Fibroblast of pulmonary artery (primary cell): ENCODE measurements around the gene DMRTA2.

Source experiments
- DNase-seq: peaks from one replicate; pipeline ENCODE4 v3.0.0-alpha.2; 2010; ENCODE audit warnings: low read depth
- H3K4me3 ChIP-seq: replicated peaks from 2 replicates; pipeline ENCODE4 v1.5.1; 2011; ENCODE audit warnings: low read depth, mild to moderate bottlenecking, control low read depth, low read length, moderate library complexity
- CTCF ChIP-seq: IDR thresholded peaks from 2 replicates; pipeline ENCODE4 v1.5.1; 2011; ENCODE audit warnings: mild to moderate bottlenecking, control low read depth, low read length, inconsistent platforms; ENCODE audit errors: missing control alignments

Gene DMRTA2

DNA sequence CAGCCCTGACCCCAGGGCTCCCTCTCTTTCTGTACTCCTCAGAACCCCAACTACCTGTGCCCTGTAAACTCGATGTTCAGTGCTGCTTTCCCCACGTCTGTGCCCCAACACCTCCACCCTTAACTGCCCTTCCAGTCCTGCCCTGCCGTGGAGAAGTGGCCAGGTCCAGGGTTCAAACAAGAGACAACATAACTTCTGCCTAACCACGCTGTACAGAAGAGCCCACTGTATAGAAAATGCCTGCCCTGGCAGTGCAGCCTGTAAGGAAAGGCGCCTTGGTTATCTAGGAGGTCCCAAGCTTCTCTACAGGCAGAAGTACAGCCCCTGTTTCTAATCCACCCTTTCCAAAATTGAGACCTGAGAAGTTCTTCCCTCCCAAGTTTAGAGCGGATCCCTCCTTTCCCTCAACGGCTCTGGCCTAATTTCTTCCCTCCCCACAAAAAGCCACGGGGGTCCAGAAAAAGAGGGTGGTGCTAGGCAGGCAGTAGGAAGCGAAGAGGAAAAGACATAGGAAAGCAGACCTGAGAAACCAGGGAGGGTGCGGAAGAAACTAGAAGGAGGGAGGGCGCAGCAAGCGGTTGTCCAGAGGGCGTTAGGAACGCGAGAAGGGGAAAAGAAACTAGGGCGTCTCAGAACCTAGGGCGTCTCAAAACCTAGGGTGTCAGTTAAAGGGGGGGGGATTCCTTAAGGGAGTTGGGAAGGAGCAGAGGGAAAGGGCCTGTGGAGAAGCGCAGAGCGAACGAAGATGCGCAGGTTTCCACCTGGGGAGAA is 3.2 kb downstream of the DMRTA2 start:
- H3K4me3 ChIP-seq = no peak overlapping the region
- TF ChIP-seq CTCF = no peak
- no peak for DNase-seq

GRCh38 chr1:50419192-50419906 is 3.9 kb downstream of the DMRTA2 start:
- no peak for DNase-seq
- no peak overlapping the region for H3K4me3 ChIP-seq
- no peak for TF ChIP-seq CTCF

DNA sequence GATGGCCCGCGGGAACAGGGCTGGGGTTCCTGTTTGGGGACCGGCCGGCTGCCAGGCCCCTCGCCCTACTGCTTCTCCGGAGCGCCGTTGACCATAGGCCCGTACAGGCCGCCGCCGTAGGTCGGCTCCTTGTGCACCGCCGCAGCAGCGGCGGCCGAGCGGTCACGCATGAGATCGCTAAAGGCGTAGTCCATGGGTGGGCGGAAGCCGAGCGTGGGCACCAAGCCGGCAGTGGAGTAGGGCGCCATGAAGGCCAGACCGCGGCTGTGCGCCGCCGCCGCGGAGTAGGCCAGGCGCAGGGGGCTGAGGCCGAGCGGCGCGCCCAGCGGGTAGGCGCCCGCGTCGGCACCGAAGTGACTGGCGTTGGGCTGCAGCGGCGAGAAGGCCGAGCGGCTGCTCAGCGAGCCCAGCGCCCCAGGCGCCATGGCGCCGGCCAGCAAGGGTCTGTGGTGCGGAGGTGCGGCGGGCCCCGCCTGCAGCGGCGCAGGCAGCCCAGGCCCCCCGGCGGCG is 4.6 kb downstream of the DMRTA2 start:
- DNase-seq = no peak
- TF ChIP-seq CTCF = no peak
- peak overlapping the region; percentile 3 for H3K4me3 ChIP-seq

GRCh38 chr1:50417946-50418599 is 5.2 kb downstream of the DMRTA2 start:
- no peak overlapping the region for H3K4me3 ChIP-seq
- TF ChIP-seq CTCF = no peak
- no peak for DNase-seq

DNA sequence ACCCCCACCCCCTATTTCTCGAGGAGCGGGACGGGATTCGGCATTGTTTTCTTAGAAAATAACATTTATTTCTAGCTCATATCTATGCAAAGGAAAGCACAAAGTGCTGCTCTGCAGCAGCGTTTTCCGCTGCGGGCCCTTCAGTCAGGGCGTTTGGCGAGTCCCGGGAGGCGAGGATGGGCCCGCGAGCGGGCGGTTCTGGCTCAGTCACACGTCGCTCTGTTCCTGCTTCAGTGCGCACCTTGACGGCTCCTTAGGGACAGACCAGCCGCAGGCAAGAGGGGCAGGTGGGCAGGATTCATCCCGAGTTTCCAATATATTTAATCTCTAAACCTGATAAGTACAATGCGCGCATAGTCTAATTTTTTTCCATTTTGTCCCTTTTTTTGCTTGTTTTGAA is 5.7 kb downstream of the DMRTA2 start:
- TF ChIP-seq CTCF = no peak
- no peak overlapping the region for H3K4me3 ChIP-seq
- DNase-seq = no peak

- TF ChIP-seq CTCF = no peak
- DNase-seq = no peak
- no peak overlapping the region for H3K4me3 ChIP-seq
Observed at GRCh38 chr1:50416553-50417453, 6.4 kb downstream of the DMRTA2 start.
